Psoas muscle (tissue), 8 donors: ENCODE data around the gene NUP50. TPM values are rescaled to one million over a fixed set of nuclear protein-coding genes. Genes with fewer than 3 reads are reported as not detected.

ENCODE experiments used
- ATAC-seq, 4 donors: fragments of 200-7000 bp; cut with Tn5 transposase; one replicate each; pipeline ENCODE4 v1.9.1; 2020; ENCODE audit warnings: moderate library complexity in 3 of 4, mild to moderate bottlenecking in 2 of 4
- DNase-seq, 2 donors: peaks; one replicate each; pipeline ENCODE4 v3.0.0-alpha.2; 2020
- H3K27ac ChIP-seq: fragments of 200-600 bp; one replicate; pipeline ENCODE4 v1.8.0; 2022
- H3K27me3 ChIP-seq, 3 donors: fragments of 200-600 bp in 1 of 3; one replicate each; pipeline versions ENCODE4 v1.6.1 to v1.8.0; 2013 to 2022; ENCODE audit warnings: low read length in 2 of 3, mild to moderate bottlenecking in 2 of 3, moderate library complexity in 1 of 3; ENCODE audit not compliant: insufficient read depth in 3 of 3
- H3K36me3 ChIP-seq, 2 donors: fragments of 200-600 bp in 1 of 2; one replicate each; pipeline versions ENCODE4 v1.6.1 to v1.8.0; 2013 to 2022; ENCODE audit warnings: low read depth in 1 of 2, mild to moderate bottlenecking in 1 of 2, moderate library complexity in 1 of 2; ENCODE audit not compliant: insufficient read depth in 1 of 2
- H3K4me1 ChIP-seq: fragments of 200-600 bp; one replicate; pipeline ENCODE4 v1.8.0; 2022
- H3K4me3 ChIP-seq: fragments of 200-600 bp; one replicate; pipeline ENCODE4 v1.8.0; 2022; ENCODE audit warnings: mild to moderate bottlenecking
- H3K9me3 ChIP-seq: fragments of 200-600 bp; one replicate; pipeline ENCODE4 v1.8.0; 2022
- CTCF ChIP-seq: fragments of 200-600 bp; IDR thresholded peaks from one replicate; pipeline ENCODE4 v1.8.0; 2022; ENCODE audit warnings: antibody characterized with exemption
- WGBS, 3 donors: extraction: QIAGEN DNeasy Blood & Tissue Kit; methylation state at CpG; one replicate each; pipeline versions ENCODE4 v1.1.6 to v1.1.7; 2013; 5-methylcytosine and 5-hydroxymethylcytosine counted together
- intact Hi-C, 2 donors: fragments of 100-400 bp; cut with DNase I; formaldehyde crosslinking; loops; one replicate each; pipeline versions ENCODE4 v1.11.0 to v1.14.2; 2022
- polyA plus RNA-seq, 3 donors: library from polyadenylated mRNA; stranded (reverse); fragments of 200-250 nt; gene quantifications; one replicate each; pipeline ENCODE4 v1.2.3, GENCODE V29; 2013
- total RNA-seq, 4 donors: library from RNA; stranded (reverse); fragmentation: NEBNext Ultra II Directional in 2 of 4; extraction: Animal tissue kit (Norgen Biotek cat#: 25700) in 2 of 4; gene quantifications; one replicate each; pipeline versions ENCODE4 v1.2.1 to v1.2.4, GENCODE V29; 2021 to 2023
- donor health status: healthy with polysubstance abuse.
- donor health status: DM: no; HTN: no; CAD: no; lungs with moderate emphysema.
- donor health status: Bipolar disorder and iron deficiency.
- donor health status: healthy.
- donor health status: DM: yes; HTN: yes; CAD: no.
- donor health status: DM: no; HTN: no; CAD: no.
- donor health status: DM: no; HTN: no; CAD: no.
- donor health status: DM: yes; HTN: yes; CAD: no.

The NUP50 gene
- total and polyA plus RNA-seq, 7 donors, result 6.1 to 26.6 (median 20.3) TPM

DNA sequence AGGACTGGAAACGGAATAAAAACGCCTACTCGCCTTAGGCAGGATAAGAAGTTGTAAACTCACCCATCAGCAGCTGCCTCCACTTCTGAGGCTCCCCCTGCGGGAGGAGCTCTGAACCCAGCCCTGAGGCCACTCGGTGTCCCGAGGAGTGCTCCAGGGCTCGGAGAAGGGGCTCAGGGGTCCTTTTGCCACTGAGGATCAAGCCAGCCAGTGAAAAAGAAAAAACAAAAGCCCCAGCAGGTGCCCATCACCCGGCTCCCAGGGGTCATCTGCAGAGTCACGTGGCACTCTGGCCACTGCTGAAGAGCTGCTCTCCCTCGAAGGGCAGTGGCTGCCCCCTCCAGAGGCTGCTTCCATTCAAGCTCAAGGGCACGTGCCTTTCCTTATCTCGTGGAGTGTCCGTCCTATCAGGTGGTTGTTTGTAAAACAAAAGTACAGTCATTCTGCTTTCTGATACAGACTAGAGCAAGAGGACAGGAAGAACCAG lies 29.0 kb downstream of the NUP50 start:
- Histone ChIP-seq H3K36me3 (peaks cover 0 to 27% of the 10 kb centered on the region in 2 donors), H3K9me3 (no peaks in the 10 kb centered on the region), H3K27me3 (no peaks in the 10 kb centered on the region), H3K4me3 (no peak overlapping the region), H3K27ac (no peak overlapping the region), H3K4me1 (no peaks in the 10 kb centered on the region)
- TF ChIP-seq CTCF, result no peak
- no peak for ATAC-seq
- DNase-seq, result peak in 1 of 2 donors; percentile 23
- intact Hi-C loops, result no loop called here
- 55 to 64% (median 59%) methylated on average over 13 of the region's 13 CpGs for WGBS, 3 donors

DNA sequence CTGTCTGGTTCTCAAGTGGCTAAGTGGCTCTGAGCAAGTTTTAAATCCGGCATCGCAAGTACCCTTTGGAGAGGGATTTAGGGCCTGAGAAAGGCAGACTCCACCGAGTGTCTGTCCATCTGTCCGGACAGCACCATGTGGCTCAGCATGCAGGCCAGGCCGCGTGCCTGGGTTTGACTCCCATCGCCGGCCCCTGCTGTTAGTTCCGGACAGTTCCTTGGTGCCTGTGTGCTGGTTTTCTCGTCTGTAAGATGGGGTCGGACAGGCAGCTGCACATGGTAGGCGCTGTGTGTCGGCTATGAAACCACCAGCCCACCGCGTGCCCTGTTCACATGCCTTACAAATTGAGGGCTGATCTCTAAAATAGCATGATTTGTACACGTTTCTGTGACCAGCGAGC lies 31.0 kb downstream of the NUP50 start:
- ATAC-seq (no peak), DNase-seq (peak in 1 of 2 donors; percentile 21)
- peaks cover 0 to 37% of the 10 kb centered on the region in 2 donors for H3K36me3 ChIP-seq
- H3K4me1 ChIP-seq, result no peaks in the 10 kb centered on the region
- no peak for TF ChIP-seq CTCF
- no peaks in the 10 kb centered on the region for H3K27me3 ChIP-seq
- intact Hi-C loops, result no loop called here
- no peaks in the 10 kb centered on the region for H3K9me3 ChIP-seq
- H3K27ac ChIP-seq, result no peak overlapping the region
- H3K4me3 ChIP-seq, result no peak overlapping the region
- WGBS, 3 donors, result 87 to 91% (median 89%) methylated on average over 17 of the region's 17 CpGs

GRCh38 chr22:45195616-45196015 lies 31.9 kb downstream of the NUP50 start:
- 91 to 94% (median 92%) methylated on average over 7 of the region's 7 CpGs for WGBS, 3 donors
- ATAC-seq (no peak), DNase-seq (no peak)
- no peaks in the 10 kb centered on the region for H3K27me3 ChIP-seq
- no peak for TF ChIP-seq CTCF
- H3K4me1 ChIP-seq, result no peaks in the 10 kb centered on the region
- intact Hi-C loops, result no loop called here
- H3K9me3 ChIP-seq, result no peaks in the 10 kb centered on the region
- no peak overlapping the region for H3K27ac ChIP-seq
- peaks cover 0 to 45% of the 10 kb centered on the region in 2 donors for H3K36me3 ChIP-seq
- no peak overlapping the region for H3K4me3 ChIP-seq

DNA sequence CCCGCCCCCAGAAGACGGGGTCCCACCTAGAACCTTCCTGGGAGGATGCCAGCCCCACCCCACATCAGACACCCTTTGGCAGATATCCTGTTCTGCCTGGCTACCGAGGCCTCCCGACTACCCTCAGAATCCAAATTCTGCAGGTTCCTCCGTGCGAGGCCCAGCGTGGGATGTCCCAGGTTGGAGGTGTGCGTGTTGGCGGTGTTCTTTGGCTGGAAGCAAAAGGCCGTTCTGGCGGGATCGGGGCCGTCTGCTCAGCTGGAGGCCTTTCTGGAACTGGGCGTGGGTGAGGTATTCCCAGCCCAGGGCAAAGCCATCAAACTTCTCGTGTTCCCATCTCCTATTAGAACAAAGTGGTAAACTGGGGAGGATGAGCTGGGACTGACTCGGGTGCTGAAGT lies 32.6 kb downstream of the NUP50 start:
- Histone ChIP-seq H3K36me3 (peaks cover 0 to 52% of the 10 kb centered on the region in 2 donors), H3K4me1 (no peaks in the 10 kb centered on the region), H3K9me3 (no peaks in the 10 kb centered on the region), H3K27me3 (no peaks in the 10 kb centered on the region), H3K27ac (no peak overlapping the region), H3K4me3 (no peak overlapping the region)
- no peak for TF ChIP-seq CTCF
- peak in 1 of 2 donors; percentile 38 for DNase-seq
- WGBS, 3 donors, result 91 to 92% (median 92%) methylated on average over 16 of the region's 16 CpGs
- ATAC-seq, result no peak
- intact Hi-C loops, result no loop called here

DNA sequence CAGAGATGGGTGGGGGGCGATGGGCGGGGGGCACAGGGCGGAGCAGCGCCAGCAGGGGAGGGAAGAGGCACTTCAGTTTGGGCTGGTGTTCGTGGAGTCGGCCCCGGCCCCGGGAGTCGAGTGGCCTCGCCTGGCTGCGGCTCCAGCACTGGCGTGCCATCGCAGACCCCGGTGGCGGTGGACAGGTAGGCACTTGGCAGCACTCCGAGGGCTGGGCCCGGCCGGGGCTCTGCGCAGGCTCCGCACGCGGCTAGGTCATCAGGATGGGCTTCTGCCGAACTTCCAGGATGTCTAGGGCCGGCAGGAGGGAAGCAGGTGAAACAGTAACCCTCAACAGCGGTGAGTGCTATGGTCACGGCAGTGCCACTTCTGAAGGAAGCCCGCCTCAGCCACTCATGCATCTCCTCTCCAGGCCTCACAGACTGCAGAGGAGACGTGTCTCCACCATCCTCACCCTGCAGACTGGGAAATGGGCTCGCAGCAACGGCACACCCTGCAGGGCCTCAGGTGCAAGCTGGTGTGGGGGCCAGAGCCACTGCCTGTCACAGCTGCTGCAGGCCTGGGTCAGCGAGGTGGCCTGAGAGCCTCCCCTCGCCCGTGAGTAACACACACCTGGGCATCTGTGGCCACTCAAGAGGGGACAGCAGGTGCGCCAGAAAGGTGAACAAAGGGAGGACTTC lies 33.3 kb downstream of the NUP50 start:
- Histone ChIP-seq H3K4me3 (no peak overlapping the region), H3K36me3 (peaks cover 0 to 53% of the 10 kb centered on the region in 2 donors), H3K4me1 (no peaks in the 10 kb centered on the region), H3K27me3 (no peaks in the 10 kb centered on the region), H3K9me3 (no peaks in the 10 kb centered on the region), H3K27ac (no peak overlapping the region)
- WGBS, 3 donors, result 88 to 91% (median 89%) methylated on average over 30 to 34 of the region's 34 CpGs
- DNase-seq (peak in 1 of 2 donors; percentile 47), ATAC-seq (peak in 1 of 4 donors; percentile 23)
- no peak for TF ChIP-seq CTCF
- intact Hi-C loops, result no loop called here
